ENCODE results near the gene MBNL1. TPM values are rescaled to one million over a fixed set of nuclear protein-coding genes. Genes with fewer than 3 reads are reported as not detected.

MBNL1 gene
- total RNA-seq, 6 experiments from 2014 or later: 49.9 to 89.6 (median 63.2) TPM

DNA sequence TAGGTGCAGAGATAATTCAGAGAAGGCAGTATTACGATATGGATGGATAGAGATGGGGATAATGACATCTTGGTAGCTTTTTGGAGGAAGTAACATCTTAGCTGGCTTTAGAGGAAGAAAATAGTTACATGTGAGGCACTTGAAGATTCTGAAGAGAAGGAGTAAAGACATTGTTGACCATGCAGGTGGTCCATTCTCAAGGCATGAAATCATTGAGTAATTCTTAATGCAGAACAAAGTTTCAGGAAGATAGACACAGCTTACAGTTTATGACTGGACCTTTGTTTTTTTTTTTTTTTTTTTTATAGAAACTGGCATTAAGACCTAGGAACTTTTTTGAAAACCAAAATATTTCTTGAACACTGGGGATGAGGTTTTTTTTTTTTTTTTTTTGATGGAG lies 28.2 kb downstream of the MBNL1 start:
- ATAC-seq: no peak
- H3K4me1 ChIP-seq: peaks cover 0 to 35% (median 6%) of the 10 kb centered on the region in 4 donors
- H3K4me3 ChIP-seq: no peak overlapping the region
- no peaks in the 10 kb centered on the region for H3K27me3 ChIP-seq
- no peak for DNase-seq
- intact Hi-C loops (cut with DNase I): no loop called here
- H3K27ac ChIP-seq: no peak overlapping the region
- H3K36me3 ChIP-seq: no peaks in the 10 kb centered on the region
- no peaks in the 10 kb centered on the region for H3K9me3 ChIP-seq
- TF ChIP-seq, protein P1, sequence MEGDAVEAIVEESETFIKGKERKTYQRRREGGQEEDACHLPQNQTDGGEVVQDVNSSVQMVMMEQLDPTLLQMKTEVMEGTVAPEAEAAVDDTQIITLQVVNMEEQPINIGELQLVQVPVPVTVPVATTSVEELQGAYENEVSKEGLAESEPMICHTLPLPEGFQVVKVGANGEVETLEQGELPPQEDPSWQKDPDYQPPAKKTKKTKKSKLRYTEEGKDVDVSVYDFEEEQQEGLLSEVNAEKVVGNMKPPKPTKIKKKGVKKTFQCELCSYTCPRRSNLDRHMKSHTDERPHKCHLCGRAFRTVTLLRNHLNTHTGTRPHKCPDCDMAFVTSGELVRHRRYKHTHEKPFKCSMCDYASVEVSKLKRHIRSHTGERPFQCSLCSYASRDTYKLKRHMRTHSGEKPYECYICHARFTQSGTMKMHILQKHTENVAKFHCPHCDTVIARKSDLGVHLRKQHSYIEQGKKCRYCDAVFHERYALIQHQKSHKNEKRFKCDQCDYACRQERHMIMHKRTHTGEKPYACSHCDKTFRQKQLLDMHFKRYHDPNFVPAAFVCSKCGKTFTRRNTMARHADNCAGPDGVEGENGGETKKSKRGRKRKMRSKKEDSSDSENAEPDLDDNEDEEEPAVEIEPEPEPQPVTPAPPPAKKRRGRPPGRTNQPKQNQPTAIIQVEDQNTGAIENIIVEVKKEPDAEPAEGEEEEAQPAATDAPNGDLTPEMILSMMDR (IDR thresholded peaks at IDR 0.05): no peak
- no peak for TF ChIP-seq POLR2A (IDR thresholded peaks at IDR 0.05)
- WGBS (ENCODE audit: insufficient coverage, low coverage, low lambda C conversion rate, missing lambda C conversion rate): 50% methylated on average over 1 of the region's 1 CpG

DNA sequence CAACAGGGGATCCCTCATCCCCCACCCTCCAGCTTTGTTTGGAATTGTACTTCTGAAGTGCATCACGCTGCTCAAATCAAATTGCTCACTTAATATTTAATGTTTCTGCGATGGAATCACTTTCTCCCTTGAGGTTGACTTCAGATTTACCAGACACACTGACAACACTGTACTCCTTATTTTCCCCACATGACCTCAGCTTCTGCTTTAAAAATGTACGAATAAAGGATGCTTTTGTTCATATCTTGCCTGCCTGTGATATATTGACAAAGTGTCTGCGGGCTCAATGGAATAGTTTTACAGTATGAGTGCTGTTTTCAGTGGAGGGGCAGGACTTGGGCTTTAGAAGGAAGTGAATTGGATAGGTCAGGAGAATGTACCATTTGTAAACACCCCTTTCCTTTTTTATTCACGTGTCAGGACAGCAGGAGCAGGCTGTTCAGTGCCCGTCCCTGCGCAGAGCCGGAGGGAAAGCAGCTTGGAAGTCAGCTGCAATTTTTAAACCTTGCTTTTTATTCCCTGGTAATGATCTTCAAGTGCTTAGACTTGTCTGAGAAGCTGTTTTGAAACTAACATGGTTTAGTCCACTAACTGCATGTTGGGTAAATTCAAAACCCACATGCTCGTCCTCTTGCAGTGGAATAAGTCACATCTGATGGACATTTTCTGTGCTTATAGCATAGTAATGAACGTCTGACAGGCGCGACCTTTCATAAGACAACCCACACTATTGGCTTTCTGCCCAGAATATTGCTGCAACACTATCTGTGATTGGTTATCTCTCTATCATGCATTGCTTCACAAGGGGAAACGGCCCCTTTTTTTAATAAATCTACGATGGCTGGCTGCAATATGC lies 29.9 kb downstream of the MBNL1 start:
- H3K9me3 ChIP-seq: no peaks in the 10 kb centered on the region
- peak; percentile 63 to 82 (median 76) for ATAC-seq
- H3K27ac ChIP-seq: peak overlapping the region; percentile 77 to 91 (median 89)
- peak overlapping the region; percentile 10 to 53 (median 37) for H3K4me3 ChIP-seq
- H3K4me1 ChIP-seq: peaks cover 0 to 25% (median 2%) of the 10 kb centered on the region in 4 donors
- intact Hi-C loops (cut with DNase I): no loop called here
- H3K27me3 ChIP-seq: no peaks in the 10 kb centered on the region
- peak; percentile 36 to 80 (median 69) for DNase-seq
- TF ChIP-seq POLR2A (IDR thresholded peaks at IDR 0.05): peak; percentile 67
- TF ChIP-seq, protein P1 (IDR thresholded peaks at IDR 0.05): no peak
- WGBS (ENCODE audit: insufficient coverage, low coverage, low lambda C conversion rate, missing lambda C conversion rate): 3% methylated on average over 14 of the region's 14 CpGs
- no peaks in the 10 kb centered on the region for H3K36me3 ChIP-seq

DNA sequence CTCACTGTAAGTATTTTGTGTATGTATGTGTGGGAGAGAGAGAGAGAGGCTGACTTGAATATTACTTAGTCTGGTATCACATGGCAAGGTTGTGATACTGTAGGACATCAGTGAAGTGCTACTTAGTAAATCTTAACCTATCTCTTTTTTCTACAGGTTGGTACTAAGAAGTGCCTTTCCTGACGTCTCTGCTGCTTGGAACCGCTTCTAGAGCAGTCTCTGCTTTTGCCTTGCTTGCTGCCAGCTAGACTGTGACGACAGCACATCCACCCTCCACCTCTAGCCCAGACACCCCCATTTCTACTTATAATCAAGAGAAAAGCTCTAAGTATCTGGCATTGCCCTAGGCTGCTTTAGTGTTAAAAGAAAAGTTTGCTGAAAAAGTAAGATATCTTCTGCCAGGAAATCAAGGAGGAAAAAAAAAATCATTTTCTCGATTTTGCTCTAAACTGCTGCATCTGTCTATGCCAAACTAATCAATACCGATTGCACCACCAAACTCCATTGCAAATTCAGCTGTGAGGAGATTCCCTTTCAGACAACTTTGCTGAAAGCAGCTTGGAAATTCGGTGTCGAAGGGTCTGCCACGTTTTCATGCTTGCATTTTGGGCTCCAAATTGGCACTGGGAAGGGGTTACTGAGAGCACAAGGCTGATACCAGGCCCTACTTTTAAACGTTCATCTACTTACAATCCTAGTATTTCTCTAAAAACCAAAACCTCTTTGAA lies 30.7 kb downstream of the MBNL1 start:
- Histone ChIP-seq H3K9me3 (no peaks in the 10 kb centered on the region), H3K4me3 (peak overlapping the region; percentile 29 to 53 (median 37)), H3K27ac (peak overlapping the region; percentile 77 to 91 (median 89)), H3K4me1 (peaks cover 0 to 25% (median 4%) of the 10 kb centered on the region in 4 donors), H3K27me3 (no peaks in the 10 kb centered on the region), H3K36me3 (no peaks in the 10 kb centered on the region)
- ATAC-seq: peak; percentile 20 to 55 (median 42)
- DNase-seq: peak in 2 of 3 donors; percentile 25 to 61
- TF ChIP-seq POLR2A (IDR thresholded peaks at IDR 0.05): no peak
- TF ChIP-seq, protein P1 (IDR thresholded peaks at IDR 0.05): no peak
- intact Hi-C loops (cut with DNase I): no loop called here
- WGBS (ENCODE audit: insufficient coverage, low coverage, low lambda C conversion rate, missing lambda C conversion rate): 14% methylated on average over 7 of the region's 9 CpGs

DNA sequence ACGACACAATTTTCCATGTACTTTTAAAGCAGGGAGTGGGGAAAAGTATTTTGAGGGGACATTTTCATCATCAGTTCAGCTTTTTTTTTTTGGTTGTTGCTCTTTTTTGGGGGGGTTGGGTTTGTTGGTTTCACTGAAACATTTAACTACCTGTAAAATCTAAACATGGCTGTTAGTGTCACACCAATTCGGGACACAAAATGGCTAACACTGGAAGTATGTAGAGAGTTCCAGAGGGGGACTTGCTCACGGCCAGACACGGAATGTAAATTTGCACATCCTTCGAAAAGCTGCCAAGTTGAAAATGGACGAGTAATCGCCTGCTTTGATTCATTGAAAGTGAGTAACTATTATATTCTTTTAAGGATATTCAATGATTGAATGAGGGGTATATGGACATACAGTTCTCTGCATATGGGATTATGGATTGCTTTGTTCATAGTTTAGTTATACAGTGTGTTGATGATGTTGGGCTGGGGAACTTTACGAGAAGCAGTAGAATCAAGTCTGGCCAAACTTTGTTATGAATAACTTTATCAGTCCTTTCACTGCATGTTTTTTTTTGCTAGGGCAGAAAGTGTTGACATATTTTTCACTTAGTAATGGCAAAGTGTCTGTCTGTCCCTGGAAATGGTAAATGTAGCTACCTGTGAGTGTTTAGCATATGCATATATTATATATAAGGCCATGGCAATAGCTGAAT lies 31.5 kb downstream of the MBNL1 start:
- H3K4me3 ChIP-seq: peak overlapping the region; percentile 29 to 53 (median 37)
- intact Hi-C loops (cut with DNase I): no loop called here
- H3K9me3 ChIP-seq: no peaks in the 10 kb centered on the region
- no peak for TF ChIP-seq POLR2A (IDR thresholded peaks at IDR 0.05)
- TF ChIP-seq, protein P1 (IDR thresholded peaks at IDR 0.05): no peak
- no peaks in the 10 kb centered on the region for H3K36me3 ChIP-seq
- ATAC-seq (no peak), DNase-seq (no peak)
- H3K27me3 ChIP-seq: no peaks in the 10 kb centered on the region
- 31% methylated on average over 8 of the region's 8 CpGs for whole genome bisulfite sequencing (ENCODE audit: insufficient coverage, low coverage, low lambda C conversion rate, missing lambda C conversion rate)
- H3K4me1 ChIP-seq: peaks cover 0 to 32% (median 5%) of the 10 kb centered on the region in 4 donors
- H3K27ac ChIP-seq: peak overlapping the region; percentile 77 to 91 (median 89)
